Thoracic aorta (tissue), 2 donors: ENCODE results near the gene BRSK2. TPM values are rescaled to one million over a fixed set of nuclear protein-coding genes. Genes with fewer than 3 reads are reported as not detected.

ENCODE experiments used
- ATAC-seq: fragments of 150-250 bp; one replicate; pipeline ENCODE4 v1.8.0; 2017; ENCODE audit warnings: low read depth; ENCODE audit not compliant: insufficient number of reproducible peaks, low FRiP score
- DNase-seq: peaks from one replicate; pipeline ENCODE4 v3.0.0-alpha.2; 2020; ENCODE audit warnings: low spot score
- H3K27ac ChIP-seq, 2 donors: fragments of 200-600 bp; sonication (generic); 1 replicate in 1 of 2; 2 replicates in 1 of 2; pipeline ENCODE4 v1.5.1; 2016; ENCODE audit warnings: mild to moderate bottlenecking in 2 of 2, moderate library complexity in 2 of 2
- H3K27me3 ChIP-seq: fragments of 200-600 bp; sonication (generic); replicated peaks from 2 replicates; pipeline ENCODE4 v1.6.0; 2016; ENCODE audit warnings: mild to moderate bottlenecking; ENCODE audit not compliant: insufficient read depth
- H3K36me3 ChIP-seq: fragments of 200-600 bp; sonication (generic); one replicate; pipeline ENCODE4 v1.5.1; 2016
- H3K4me1 ChIP-seq, 2 donors: fragments of 200-600 bp; sonication (generic); 1 replicate in 1 of 2; 2 replicates in 1 of 2; pipeline versions ENCODE4 v1.5.1 to v1.6.0; 2016; ENCODE audit warnings: low read depth in 2 of 2, mild to moderate bottlenecking in 1 of 2; ENCODE audit not compliant: control insufficient read depth in 1 of 2
- H3K4me3 ChIP-seq: fragments of 200-600 bp; sonication (generic); 2 replicates; pipeline ENCODE4 v1.5.1; 2016; ENCODE audit warnings: mild to moderate bottlenecking
- H3K9me3 ChIP-seq: fragments of 200-600 bp; sonication (generic); 2 replicates; pipeline ENCODE4 v1.5.1; 2016
- CTCF ChIP-seq: fragments of 200-600 bp; sonication (generic); IDR thresholded peaks from one replicate; pipeline ENCODE4 v1.5.1; 2019; ENCODE audit warnings: antibody characterized with exemption
- total RNA-seq, 2 donors: library from RNA; depleted of rRNA; stranded (reverse); fragments of >200 nt; gene quantifications; one replicate each; pipeline versions ENCODE4 v1.1.0 to v1.2.3, GENCODE V29; 2016

BRSK2 gene
- total RNA-seq, 2 donors from 2014 or later, result 1.2 TPM; not detected in 1

GRCh38 chr11:1470681-1471611 is 81.2 kb downstream of the BRSK2 start:
- H3K4me3 ChIP-seq, result no peak overlapping the region
- no peak for ATAC-seq
- no peaks in the 10 kb centered on the region for H3K27me3 ChIP-seq
- no peaks in the 10 kb centered on the region for H3K9me3 ChIP-seq
- no peak for TF ChIP-seq CTCF
- H3K36me3 ChIP-seq, result peaks cover 55% of the 10 kb centered on the region
- peaks cover 0 to 16% of the 10 kb centered on the region in 2 donors for H3K4me1 ChIP-seq
- H3K27ac ChIP-seq, result no peak overlapping the region
- DNase-seq, result no peak

GRCh38 chr11:1471736-1472135 is 82.0 kb downstream of the BRSK2 start:
- no peak overlapping the region for H3K4me3 ChIP-seq
- ATAC-seq (no peak), DNase-seq (no peak)
- no peaks in the 10 kb centered on the region for H3K27me3 ChIP-seq
- H3K27ac ChIP-seq, result no peak overlapping the region
- no peaks in the 10 kb centered on the region for H3K9me3 ChIP-seq
- no peak for TF ChIP-seq CTCF
- peaks cover 0 to 16% of the 10 kb centered on the region in 2 donors for H3K4me1 ChIP-seq
- peaks cover 56% of the 10 kb centered on the region for H3K36me3 ChIP-seq

GRCh38 chr11:1472180-1473005 is 82.7 kb downstream of the BRSK2 start:
- Histone ChIP-seq H3K36me3 (peaks cover 61% of the 10 kb centered on the region), H3K27me3 (no peaks in the 10 kb centered on the region), H3K4me1 (peaks cover 0 to 16% of the 10 kb centered on the region in 2 donors), H3K27ac (no peak overlapping the region), H3K9me3 (no peaks in the 10 kb centered on the region), H3K4me3 (no peak overlapping the region)
- no peak for ATAC-seq
- DNase-seq, result no peak
- no peak for TF ChIP-seq CTCF

- no peak overlapping the region for H3K27ac ChIP-seq
Observed at GRCh38 chr11:1473011-1473628, 83.4 kb downstream of the BRSK2 start.

More at GRCh38 chr11:1473011-1473628, 83.4 kb downstream of the BRSK2 start:
- H3K4me1 ChIP-seq, result peaks cover 0 to 10% of the 10 kb centered on the region in 2 donors
- ATAC-seq (no peak), DNase-seq (no peak)
- H3K4me3 ChIP-seq, result no peak overlapping the region
- no peak for TF ChIP-seq CTCF
- H3K36me3 ChIP-seq, result peaks cover 68% of the 10 kb centered on the region
- H3K9me3 ChIP-seq, result no peaks in the 10 kb centered on the region
- no peaks in the 10 kb centered on the region for H3K27me3 ChIP-seq
